Suprapubic skin (tissue), 4 donors: ENCODE data around the gene PDHX.

ENCODE experiments used
- POLR2A ChIP-seq, 2 donors: fragments of 450-650 bp; IDR thresholded peaks; one replicate each; pipeline ENCODE4 v1.6.1; 2017; ENCODE audit warnings: antibody characterized with exemption in 2 of 2, mild to moderate bottlenecking in 2 of 2, moderate library complexity in 2 of 2
- POLR2AphosphoS5 ChIP-seq, 3 donors: sonication (generic); formaldehyde crosslinking; IDR thresholded peaks; one replicate each; pipeline ENCODE4 v1.6.1; 2017; ENCODE audit warnings: antibody characterized with exemption in 3 of 3
- TF ChIP-seq, protein P1 (sequence below), 2 donors: fragments of 200-600 bp in 1 of 2; fragments of 450-650 bp in 1 of 2; sonication (generic) in 1 of 2; IDR thresholded peaks; one replicate each; pipeline ENCODE4 v1.5.1; 2016 to 2019; ENCODE audit warnings: antibody characterized with exemption in 2 of 2, mild to moderate bottlenecking in 1 of 2, moderate library complexity in 1 of 2

- no peak for TF ChIP-seq POLR2A (IDR thresholded peaks at IDR 0.05)
- TF ChIP-seq, protein P1, sequence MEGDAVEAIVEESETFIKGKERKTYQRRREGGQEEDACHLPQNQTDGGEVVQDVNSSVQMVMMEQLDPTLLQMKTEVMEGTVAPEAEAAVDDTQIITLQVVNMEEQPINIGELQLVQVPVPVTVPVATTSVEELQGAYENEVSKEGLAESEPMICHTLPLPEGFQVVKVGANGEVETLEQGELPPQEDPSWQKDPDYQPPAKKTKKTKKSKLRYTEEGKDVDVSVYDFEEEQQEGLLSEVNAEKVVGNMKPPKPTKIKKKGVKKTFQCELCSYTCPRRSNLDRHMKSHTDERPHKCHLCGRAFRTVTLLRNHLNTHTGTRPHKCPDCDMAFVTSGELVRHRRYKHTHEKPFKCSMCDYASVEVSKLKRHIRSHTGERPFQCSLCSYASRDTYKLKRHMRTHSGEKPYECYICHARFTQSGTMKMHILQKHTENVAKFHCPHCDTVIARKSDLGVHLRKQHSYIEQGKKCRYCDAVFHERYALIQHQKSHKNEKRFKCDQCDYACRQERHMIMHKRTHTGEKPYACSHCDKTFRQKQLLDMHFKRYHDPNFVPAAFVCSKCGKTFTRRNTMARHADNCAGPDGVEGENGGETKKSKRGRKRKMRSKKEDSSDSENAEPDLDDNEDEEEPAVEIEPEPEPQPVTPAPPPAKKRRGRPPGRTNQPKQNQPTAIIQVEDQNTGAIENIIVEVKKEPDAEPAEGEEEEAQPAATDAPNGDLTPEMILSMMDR (IDR thresholded peaks at IDR 0.05), result no peak
- no peak for TF ChIP-seq POLR2AphosphoS5 (IDR thresholded peaks at IDR 0.05)
Observed at GRCh38 chr11:35011944-35012343, 95.5 kb downstream of the PDHX start.
